Bronchial smooth muscle cell (primary cell): ENCODE data around the gene FARS2. TPM values are rescaled to one million over a fixed set of nuclear protein-coding genes. Genes with fewer than 3 reads are reported as not detected.

ENCODE experiments used
- total RNA-seq: library from RNA; depleted of rRNA; stranded (reverse); fragments of >200 nt; gene quantifications from 2 replicates; pipeline ENCODE4 v1.2.1, GENCODE V29; 2014

Gene FARS2
- 30.1 and 36.9 TPM in 2 replicates for total RNA-seq

GRCh38 chr6:5260661-5261544 is at the start of gene FARS2, which contains the start of gene LYRM4:
Gene FARS2, plus strand, starts transcription at chr6:5261513.
Gene LYRM4, minus strand, starts transcription at chr6:5260950. Its CDS starts 217 bp downstream, at chr6:5260733.

Other genes starting within 250 kb of the FARS2 start
- gene PPP1R3G, start 176.2 kb upstream of the FARS2 start, total RNA-seq: 1.3 and 3.8 TPM in 2 replicates
- 24.1 and 27.6 TPM in 2 replicates for gene LYRM4, start 563 bp upstream of the FARS2 start, total RNA-seq